Myocyte (in vitro differentiated cells): ENCODE results near the gene TEX264. TPM values are rescaled to one million over a fixed set of nuclear protein-coding genes. Genes with fewer than 3 reads are reported as not detected.

ENCODE experiments used
- DNase-seq: peaks from one replicate; pipeline ENCODE4 v3.0.0-alpha.2; 2012; ENCODE audit warnings: low read depth
- total RNA-seq: library from RNA; depleted of rRNA; stranded (reverse); fragments of >200 nt; gene quantifications from 2 replicates; pipeline ENCODE4 v1.2.3, GENCODE V29; 2014

Gene TEX264
- total RNA-seq, 1 donor from 2014 or later: 69.8 TPM

- DNase-seq: no peak
These were observed 20.9 kb downstream of the TEX264 start for GRCh38 chr3:51691949-51692348.

GRCh38 chr3:51692980-51693395, 21.9 kb downstream of the TEX264 start:
- no peak for DNase-seq

- no peak for DNase-seq
These were observed 25.9 kb downstream of the TEX264 start for GRCh38 chr3:51696954-51697353.

- DNase-seq: no peak
These were observed 27.2 kb downstream of the TEX264 start for GRCh38 chr3:51698209-51698608.

- no peak for DNase-seq
These were observed 29.4 kb downstream of the TEX264 start for GRCh38 chr3:51700403-51700802.

GRCh38 chr3:51702156-51702555, 31.1 kb downstream of the TEX264 start:
- DNase-seq: no peak

GRCh38 chr3:51703068-51703760, 32.2 kb downstream of the TEX264 start:
- DNase-seq: no peak

- DNase-seq: no peak
These were observed 32.9 kb downstream of the TEX264 start for GRCh38 chr3:51703761-51704510.

- no peak for DNase-seq
These were observed 33.5 kb downstream of the TEX264 start for GRCh38 chr3:51704511-51704950.

- DNase-seq: no peak
These were observed 34.4 kb downstream of the TEX264 start for GRCh38 chr3:51705276-51706020.

GRCh38 chr3:51706021-51706485, 35.0 kb downstream of the TEX264 start:
- DNase-seq: no peak

GRCh38 chr3:51706788-51707731, 36.0 kb downstream of the TEX264 start, which contains the start of gene GRM2:
Gene GRM2 (plus strand): TSS chr3:51707068. CDS start chr3:51708984, 1,916 bp downstream.
- peak; percentile 67 for DNase-seq

- no peak for DNase-seq
These were observed 37.3 kb downstream of the TEX264 start for GRCh38 chr3:51708216-51708845.

GRCh38 chr3:51709004-51709420, 38.0 kb downstream of the TEX264 start:
- DNase-seq: no peak

- DNase-seq: no peak
These were observed 38.6 kb downstream of the TEX264 start for GRCh38 chr3:51709675-51710074.

GRCh38 chr3:51710631-51711351, 39.7 kb downstream of the TEX264 start:
- DNase-seq: no peak

GRCh38 chr3:51711352-51712037, 40.4 kb downstream of the TEX264 start:
- no peak for DNase-seq

GRCh38 chr3:51712038-51712420, 41.0 kb downstream of the TEX264 start:
- no peak for DNase-seq

- DNase-seq: no peak
These were observed 41.5 kb downstream of the TEX264 start for GRCh38 chr3:51712511-51712931.
